GM12891 (cell line): ENCODE results near the gene ARHGEF7.

Experiments
- POLR2A ChIP-seq: IDR thresholded peaks from 2 replicates; pipeline ENCODE4 v1.6.1; 2011; ENCODE audit warnings: low read depth, low read length, control low read depth
- POLR2AphosphoS5 ChIP-seq: IDR thresholded peaks from 2 replicates; pipeline ENCODE4 v1.6.1; 2011; ENCODE audit warnings: low read depth, low read length, control low read depth

DNA sequence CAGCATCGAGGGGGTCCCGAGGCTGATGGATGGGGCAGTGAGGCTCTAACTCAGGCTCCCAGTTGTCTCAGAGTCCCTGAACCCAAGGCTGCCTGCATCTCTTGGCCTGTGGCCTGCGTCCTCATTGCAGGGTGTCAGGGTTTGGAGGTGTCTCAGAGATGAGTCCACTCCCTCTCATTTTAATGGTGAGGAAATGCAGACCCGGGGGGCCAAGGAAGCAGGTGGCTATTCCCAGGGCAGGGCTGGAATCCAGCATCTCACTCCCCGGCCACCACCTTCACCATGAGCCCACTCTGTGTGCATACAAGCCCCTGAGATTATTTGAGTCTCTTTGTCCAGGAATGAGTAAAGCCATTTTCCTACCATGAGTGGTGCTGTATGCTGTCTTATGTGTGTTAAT is 226.8 kb downstream of the ARHGEF7 start:
- TF ChIP-seq POLR2A (no peak), POLR2AphosphoS5 (no peak)
